HepG2 (cell line): ENCODE measurements around the gene ERV3-1. TPM values are rescaled to one million over a fixed set of nuclear protein-coding genes. Genes with fewer than 3 reads are reported as not detected.
A peak's percentile ranks its signal among the peaks of the same experiment; 100 is the strongest.

Experiments used
- ESRRA ChIP-seq: sonication (generic); formaldehyde crosslinking; IDR thresholded peaks from 2 replicates; pipeline ENCODE4 v1.5.1; 2020; ENCODE audit warnings: mild to moderate bottlenecking, low read depth, missing genetic modification reagents
- HDAC2 ChIP-seq: sonication (generic); formaldehyde crosslinking; IDR thresholded peaks from 2 replicates; pipeline ENCODE4 v1.4.0; 2020; ENCODE audit warnings: missing genetic modification reagents
- HES4 ChIP-seq: sonication (generic); formaldehyde crosslinking; IDR thresholded peaks from 2 replicates; pipeline ENCODE4 v1.9.0; 2021; ENCODE audit warnings: mild to moderate bottlenecking, missing genetic modification reagents, borderline replicate concordance
- HNF4G ChIP-seq, 2 experiments: sonication (generic) in 1 of 2; formaldehyde crosslinking in 1 of 2; IDR thresholded peaks; 2 replicates each; pipeline versions ENCODE4 v1.4.0 to v1.6.1; 2011 to 2020; ENCODE audit warnings: borderline replicate concordance in 2 of 2, low read depth in 2 of 2, mild to moderate bottlenecking in 2 of 2, low read length in 1 of 2, missing genetic modification reagents in 1 of 2, moderate library complexity in 1 of 2
- HOXA5 ChIP-seq: sonication (generic); formaldehyde crosslinking; IDR thresholded peaks from 2 replicates; pipeline ENCODE4 v1.4.0; 2020; ENCODE audit warnings: missing genetic modification reagents
- ISX ChIP-seq: sonication (generic); formaldehyde crosslinking; conservative IDR thresholded peaks from 2 replicates; pipeline ENCODE4 v1.5.0; 2020; ENCODE audit warnings: missing genetic modification reagents
- MAFG ChIP-seq: sonication (generic); formaldehyde crosslinking; IDR thresholded peaks from 2 replicates; pipeline ENCODE4 v1.5.1; 2020; ENCODE audit warnings: mild to moderate bottlenecking, missing genetic modification reagents
- MAFK ChIP-seq, 2 experiments: IDR thresholded peaks in 1 of 2; conservative IDR thresholded peaks in 1 of 2; 2 replicates each; pipeline ENCODE4 v1.6.1; 2011; ENCODE audit warnings: improper control_type of control experiment in 2 of 2, low read length in 2 of 2
- NFYC ChIP-seq: IDR thresholded peaks from 2 replicates; pipeline ENCODE4 v1.6.1; 2016; ENCODE audit warnings: missing genetic modification reagents, missing compliant biosample characterization
- NKX3-1 ChIP-seq: sonication (generic); formaldehyde crosslinking; IDR thresholded peaks from 2 replicates; pipeline ENCODE4 v1.5.0; 2020; ENCODE audit warnings: missing genetic modification reagents
- NRL ChIP-seq: sonication (generic); formaldehyde crosslinking; IDR thresholded peaks from 2 replicates; pipeline ENCODE4 v1.5.0; 2020; ENCODE audit warnings: missing genetic modification reagents, mild to moderate bottlenecking, moderate library complexity, borderline replicate concordance
- PAX8 ChIP-seq: sonication (generic); formaldehyde crosslinking; IDR thresholded peaks from 2 replicates; pipeline ENCODE4 v1.8.0; 2022; ENCODE audit warnings: mild to moderate bottlenecking, missing genetic modification reagents, borderline replicate concordance
- TFAP4 ChIP-seq: sonication (generic); IDR thresholded peaks from 2 replicates; pipeline ENCODE4 v1.6.1; 2016; ENCODE audit warnings: low read depth, borderline replicate concordance
- ZMYM3 ChIP-seq: sonication (generic); formaldehyde crosslinking; IDR thresholded peaks from 2 replicates; pipeline ENCODE4 v1.5.1; 2020; ENCODE audit warnings: mild to moderate bottlenecking, missing genetic modification reagents
- ZMYM4 ChIP-seq: sonication (generic); formaldehyde crosslinking; IDR thresholded peaks from 2 replicates; pipeline ENCODE4 v1.8.1; 2023; ENCODE audit warnings: mild to moderate bottlenecking, missing genetic modification reagents
- ZNF263 ChIP-seq: sonication (generic); formaldehyde crosslinking; IDR thresholded peaks from 2 replicates; pipeline ENCODE4 v1.4.0; 2020; ENCODE audit warnings: missing genetic modification reagents
- ZNF264 ChIP-seq: sonication (generic); formaldehyde crosslinking; IDR thresholded peaks from 2 replicates; pipeline ENCODE4 v1.4.0; 2020; ENCODE audit warnings: missing genetic modification reagents
- ZNF430 ChIP-seq: sonication (generic); formaldehyde crosslinking; IDR thresholded peaks from 2 replicates; pipeline ENCODE4 v1.9.0; 2021; ENCODE audit warnings: mild to moderate bottlenecking, missing genetic modification reagents
- ZNF446 ChIP-seq: sonication (generic); formaldehyde crosslinking; IDR thresholded peaks from 2 replicates; pipeline ENCODE4 v1.5.0; 2020; ENCODE audit warnings: mild to moderate bottlenecking, missing genetic modification reagents
- polyA plus RNA-seq, 8 experiments: library from polyadenylated mRNA; depleted of rRNA in 3 of 8; stranded (reverse) in 7 of 8; unstranded in 1 of 8; fragments of >200 nt; fragmentation: Illumina TruSeq in 4 of 8; extraction: Trizol in 4 of 8; gene quantifications; 2 replicates each; pipeline versions ENCODE4 v1.2.1 to v1.2.3, GENCODE V29; 2011 to 2016; ENCODE audit warnings: low read depth in 4 of 8, missing spikeins in 1 of 8, mixed read lengths in 1 of 8; ENCODE audit not compliant: insufficient read depth in 1 of 8
- total RNA-seq, 5 experiments: library from RNA; depleted of rRNA; stranded (reverse); fragments of >200 nt; fragmentation: Illumina TruSeq; extraction: Trizol; gene quantifications; 2 replicates each; pipeline ENCODE4 v1.2.3, GENCODE V29; 2016; ENCODE audit warnings: low read depth in 1 of 5
- TF ChIP-seq, protein P1 (sequence below): sonication (generic); formaldehyde crosslinking; IDR thresholded peaks from 2 replicates; pipeline ENCODE4 v1.5.1; 2020; ENCODE audit warnings: mild to moderate bottlenecking, missing genetic modification reagents, moderate library complexity
- TF ChIP-seq, protein P2 (sequence below): IDR thresholded peaks from 2 replicates; pipeline ENCODE4 v1.6.1; 2016

The ERV3-1 gene
- total and polyA plus RNA-seq, 2 of the 13 experiments (the other 11 are each of a cell fraction or from before 2014, with no cell fraction given): 20.4 to 86.3 TPM

DNA sequence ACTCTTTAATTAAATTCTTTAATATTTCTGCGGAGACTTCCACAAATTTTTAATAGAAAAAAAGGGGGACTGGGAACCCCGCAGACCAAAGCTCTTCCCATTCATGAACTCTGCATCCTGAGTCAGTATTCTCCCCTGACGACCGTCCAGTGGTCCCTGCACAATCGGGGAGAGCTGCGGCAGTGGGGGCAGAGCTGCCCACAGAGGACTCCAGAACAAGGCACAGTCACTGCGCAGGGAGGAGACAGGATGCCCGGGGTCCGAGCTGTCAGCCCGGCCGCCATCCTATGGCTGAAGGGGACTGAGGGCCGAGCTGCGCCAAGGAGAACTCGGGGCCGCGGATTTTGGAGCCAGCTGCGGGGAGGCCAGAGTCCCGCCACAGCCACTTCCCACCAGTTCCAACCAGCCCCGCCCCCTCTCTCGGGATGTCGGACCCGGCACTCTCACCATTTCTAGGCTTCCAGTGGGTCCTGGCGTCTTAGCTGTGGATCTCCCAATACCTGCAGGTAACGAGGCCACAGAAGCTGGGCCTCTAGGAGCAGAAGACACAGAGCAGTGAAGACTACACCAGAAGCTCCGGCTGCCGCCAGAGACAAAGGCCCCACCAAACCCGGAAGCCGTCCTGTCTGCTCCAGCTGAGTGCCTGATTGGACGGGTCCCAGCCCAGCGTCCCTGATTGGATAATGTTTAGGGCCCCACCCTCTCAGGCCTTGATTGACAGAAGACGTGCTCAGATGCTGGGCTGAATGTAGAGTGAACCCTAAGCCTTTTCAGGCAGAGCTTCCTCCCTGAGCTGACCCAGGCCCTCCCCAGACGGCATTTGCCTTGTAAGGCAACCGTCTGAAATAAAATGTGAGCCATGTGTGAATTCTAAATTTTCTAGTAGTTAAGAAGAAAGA lies at the start of gene ERV3-1 (continued):
- TF ChIP-seq, protein P1, sequence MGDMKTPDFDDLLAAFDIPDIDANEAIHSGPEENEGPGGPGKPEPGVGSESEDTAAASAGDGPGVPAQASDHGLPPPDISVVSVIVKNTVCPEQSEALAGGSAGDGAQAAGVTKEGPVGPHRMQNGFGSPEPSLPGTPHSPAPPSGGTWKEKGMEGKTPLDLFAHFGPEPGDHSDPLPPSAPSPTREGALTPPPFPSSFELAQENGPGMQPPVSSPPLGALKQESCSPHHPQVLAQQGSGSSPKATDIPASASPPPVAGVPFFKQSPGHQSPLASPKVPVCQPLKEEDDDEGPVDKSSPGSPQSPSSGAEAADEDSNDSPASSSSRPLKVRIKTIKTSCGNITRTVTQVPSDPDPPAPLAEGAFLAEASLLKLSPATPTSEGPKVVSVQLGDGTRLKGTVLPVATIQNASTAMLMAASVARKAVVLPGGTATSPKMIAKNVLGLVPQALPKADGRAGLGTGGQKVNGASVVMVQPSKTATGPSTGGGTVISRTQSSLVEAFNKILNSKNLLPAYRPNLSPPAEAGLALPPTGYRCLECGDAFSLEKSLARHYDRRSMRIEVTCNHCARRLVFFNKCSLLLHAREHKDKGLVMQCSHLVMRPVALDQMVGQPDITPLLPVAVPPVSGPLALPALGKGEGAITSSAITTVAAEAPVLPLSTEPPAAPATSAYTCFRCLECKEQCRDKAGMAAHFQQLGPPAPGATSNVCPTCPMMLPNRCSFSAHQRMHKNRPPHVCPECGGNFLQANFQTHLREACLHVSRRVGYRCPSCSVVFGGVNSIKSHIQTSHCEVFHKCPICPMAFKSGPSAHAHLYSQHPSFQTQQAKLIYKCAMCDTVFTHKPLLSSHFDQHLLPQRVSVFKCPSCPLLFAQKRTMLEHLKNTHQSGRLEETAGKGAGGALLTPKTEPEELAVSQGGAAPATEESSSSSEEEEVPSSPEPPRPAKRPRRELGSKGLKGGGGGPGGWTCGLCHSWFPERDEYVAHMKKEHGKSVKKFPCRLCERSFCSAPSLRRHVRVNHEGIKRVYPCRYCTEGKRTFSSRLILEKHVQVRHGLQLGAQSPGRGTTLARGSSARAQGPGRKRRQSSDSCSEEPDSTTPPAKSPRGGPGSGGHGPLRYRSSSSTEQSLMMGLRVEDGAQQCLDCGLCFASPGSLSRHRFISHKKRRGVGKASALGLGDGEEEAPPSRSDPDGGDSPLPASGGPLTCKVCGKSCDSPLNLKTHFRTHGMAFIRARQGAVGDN (CRISPR knock-in tag): peak; percentile 84
- peak; percentile 54; the same call in 1 of the 2 replicates for TF ChIP-seq ZNF264 (CRISPR knock-in tag)
- TF ChIP-seq ISX (CRISPR knock-in tag): 0 out of 2 replicates have a peak, but pooled peaks have one; percentile 63
- 0 out of 2 replicates have a peak, but pooled peaks have one; percentile 27 for TF ChIP-seq ESRRA
- TF ChIP-seq MAFK (conservative IDR thresholded peaks at IDR 0.05 in 1 of 2, IDR thresholded peaks at IDR 0.05 in 1 of 2; ENCODE audit: low read length in 2 of 2): no peak
- no peak for TF ChIP-seq ZNF446 (CRISPR knock-in tag)
- TF ChIP-seq HNF4G (IDR thresholded peaks at IDR 0.05; ENCODE audit: borderline replicate concordance, low read depth, low read length): no peak
- TF ChIP-seq HNF4G (CRISPR knock-in tag; IDR thresholded peaks at IDR 0.05; ENCODE audit: borderline replicate concordance, low read depth): no peak
- no peak for TF ChIP-seq MAFG (CRISPR knock-in tag)
- peak; percentile 87 for TF ChIP-seq ZNF430 (CRISPR knock-in tag)
- no peak for TF ChIP-seq HES4
- TF ChIP-seq, protein P2, sequence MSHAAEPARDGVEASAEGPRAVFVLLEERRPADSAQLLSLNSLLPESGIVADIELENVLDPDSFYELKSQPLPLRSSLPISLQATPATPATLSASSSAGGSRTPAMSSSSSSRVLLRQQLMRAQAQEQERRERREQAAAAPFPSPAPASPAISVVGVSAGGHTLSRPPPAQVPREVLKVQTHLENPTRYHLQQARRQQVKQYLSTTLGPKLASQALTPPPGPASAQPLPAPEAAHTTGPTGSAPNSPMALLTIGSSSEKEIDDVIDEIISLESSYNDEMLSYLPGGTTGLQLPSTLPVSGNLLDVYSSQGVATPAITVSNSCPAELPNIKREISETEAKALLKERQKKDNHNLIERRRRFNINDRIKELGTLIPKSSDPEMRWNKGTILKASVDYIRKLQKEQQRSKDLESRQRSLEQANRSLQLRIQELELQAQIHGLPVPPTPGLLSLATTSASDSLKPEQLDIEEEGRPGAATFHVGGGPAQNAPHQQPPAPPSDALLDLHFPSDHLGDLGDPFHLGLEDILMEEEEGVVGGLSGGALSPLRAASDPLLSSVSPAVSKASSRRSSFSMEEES: peak; percentile 56; the same call in 1 of the 2 replicates
- peak; percentile 81; the same call in 1 of the 2 replicates for TF ChIP-seq NKX3-1 (CRISPR knock-in tag)
- TF ChIP-seq NFYC (CRISPR knock-in tag): peak; percentile 91
- TF ChIP-seq HOXA5 (CRISPR knock-in tag): 0 out of 2 replicates have a peak, but pooled peaks have one; percentile 66
- TF ChIP-seq HDAC2 (CRISPR knock-in tag): 0 out of 2 replicates have a peak, but pooled peaks have one; percentile 11
- TF ChIP-seq ZNF263 (CRISPR knock-in tag): no peak
- TF ChIP-seq NRL (CRISPR knock-in tag): peak; percentile 82; the same call in 1 of the 2 replicates
- peak; percentile 74; the same call in 1 of the 2 replicates for TF ChIP-seq PAX8 (CRISPR knock-in tag)
- TF ChIP-seq TFAP4: peak; percentile 29; the same call in 1 of the 2 replicates
- peak; percentile 93 for TF ChIP-seq ZMYM4
- TF ChIP-seq ZMYM3 (CRISPR knock-in tag): peak; percentile 58; the same call in 1 of the 2 replicates
